HCT116 (cell line): Measurements from ENCODE around the gene VPS35L. TPM values are rescaled to one million over a fixed set of nuclear protein-coding genes. Genes with fewer than 3 reads are reported as not detected.

Source experiments
- ATAC-seq: fragments of 200-7000 bp; cut with Tn5 transposase; 2 replicates; pipeline ENCODE4 v1.9.1; 2020; ENCODE audit warnings: mild to moderate bottlenecking, moderate library complexity
- BruUV-seq: library from RNA; stranded (reverse); fragments of 400-500 nt; replicated peaks from 2 replicates; lab custom pipeline; 2021; lab: Mats Ljungman, UMichigan
- CTCF ChIA-PET: fragments of 300-600 bp; sonication (Branson Sonifier 250); formaldehyde crosslinking; loops from one replicate; lab custom pipeline; 2021; ENCODE audit warnings: antibody characterized with exemption; lab: Charles Lee
- POLR2A ChIA-PET: fragments of 300-600, 350-600 bp; sonication (Branson Sonifier 250); formaldehyde crosslinking; loops from one replicate; lab custom pipeline; 2021; ENCODE audit warnings: antibody characterized with exemption; lab: Charles Lee
- RAD21 ChIA-PET, 2 experiments: fragments of 300-600 bp; sonication (Branson Sonifier 250); formaldehyde crosslinking; loops; one replicate each; lab custom pipeline; 2023; ENCODE audit warnings: low total read pairs in 2 of 2; ENCODE audit not compliant: uncharacterized antibody in 2 of 2, unreplicated experiment in 2 of 2, low non-redundant PET in 1 of 2; lab: Charles Lee
- DNase-seq: peaks from one replicate; pipeline ENCODE4 v3.0.0-alpha.2; 2010; ENCODE audit warnings: low read depth, low spot score
- H2AFZ ChIP-seq: fragments of 200-600 bp; shearing (Covaris generic), sonication (generic); 2 replicates; pipeline ENCODE4 v1.6.1; 2017; ENCODE audit warnings: low read depth, mixed run types, mixed read lengths, antibody characterized with exemption, low read length; ENCODE audit not compliant: poor library complexity, severe bottlenecking
- H3K27ac ChIP-seq: 2 replicates; pipeline ENCODE4 v1.5.1; 2012; ENCODE audit warnings: low read depth, low read length
- H3K27me3 ChIP-seq: fragments of 200-600 bp; sonication (generic); 2 replicates; pipeline ENCODE4 v1.6.1; 2016; ENCODE audit warnings: mixed run types, low read length, mixed read lengths; ENCODE audit not compliant: insufficient read depth
- H3K36me3 ChIP-seq, 2 experiments: fragments of 200-500 bp in 1 of 2; fragments of 200-600 bp in 1 of 2; sonication (Bioruptor generic) in 1 of 2; sonication (generic) in 1 of 2; 2 replicates each; pipeline versions ENCODE4 v1.5.1 to v1.6.1; 2014 to 2016; ENCODE audit warnings: low read length in 2 of 2, inconsistent platforms in 1 of 2, mixed read lengths in 1 of 2, mixed run types in 1 of 2; ENCODE audit not compliant: insufficient read depth in 2 of 2, control insufficient read depth in 1 of 2
- H3K4me1 ChIP-seq, 2 experiments: fragments of 200-600 bp in 1 of 2; sonication (generic) in 1 of 2; 2 replicates each; pipeline versions ENCODE4 v1.5.1 to v1.6.1; 2012 to 2017; ENCODE audit warnings: low read length in 2 of 2, inconsistent platforms in 1 of 2, mild to moderate bottlenecking in 1 of 2, mixed read lengths in 1 of 2, mixed run types in 1 of 2, moderate library complexity in 1 of 2; ENCODE audit not compliant: insufficient read depth in 2 of 2, control insufficient read depth in 1 of 2
- H3K4me2 ChIP-seq: fragments of 200-600 bp; sonication (generic); 2 replicates; pipeline ENCODE4 v1.6.1; 2017; ENCODE audit warnings: mixed run types, low read length, mixed read lengths
- H3K4me3 ChIP-seq, 2 experiments: fragments of 200-600 bp in 1 of 2; sonication (generic) in 1 of 2; replicated peaks in 1 of 2; 2 replicates each; pipeline ENCODE4 v1.5.1; 2011 to 2016; ENCODE audit warnings: low read length in 2 of 2, control low read depth in 1 of 2, low read depth in 1 of 2, mild to moderate bottlenecking in 1 of 2, mixed read lengths in 1 of 2, mixed run types in 1 of 2
- H3K79me2 ChIP-seq: fragments of 200-600 bp; sonication (generic); 2 replicates; pipeline ENCODE4 v1.6.1; 2017; ENCODE audit warnings: mild to moderate bottlenecking, mixed run types, low read length, moderate library complexity, mixed read lengths; ENCODE audit not compliant: insufficient read depth
- H3K9ac ChIP-seq: fragments of 200-600 bp; sonication (generic); 2 replicates; pipeline ENCODE4 v1.6.1; 2016; ENCODE audit warnings: low read length, mixed read lengths
- H3K9me2 ChIP-seq: fragments of 200-600 bp; sonication (generic), shearing (Covaris generic); 2 replicates; pipeline ENCODE4 v1.6.1; 2017; ENCODE audit warnings: mixed run types, mild to moderate bottlenecking, moderate library complexity; ENCODE audit not compliant: insufficient read depth
- H3K9me3 ChIP-seq, 2 experiments: fragments of 200-500 bp in 1 of 2; fragments of 200-600 bp in 1 of 2; sonication (Bioruptor generic) in 1 of 2; sonication (generic) in 1 of 2; 2 replicates each; pipeline ENCODE4 v1.6.1; 2014 to 2017; ENCODE audit warnings: low read length in 2 of 2, mixed read lengths in 2 of 2, inconsistent platforms in 1 of 2, low read depth in 1 of 2, mild to moderate bottlenecking in 1 of 2, mixed run types in 1 of 2, moderate library complexity in 1 of 2; ENCODE audit not compliant: control insufficient read depth in 1 of 2, insufficient read depth in 1 of 2
- H4K20me1 ChIP-seq: fragments of 200-600 bp; sonication (generic), shearing (Covaris generic); 2 replicates; pipeline ENCODE4 v1.6.1; 2017; ENCODE audit warnings: mixed run types, mild to moderate bottlenecking, moderate library complexity; ENCODE audit not compliant: insufficient read depth
- CBX3 ChIP-seq: IDR thresholded peaks from 2 replicates; pipeline ENCODE4 v1.6.1; 2012; ENCODE audit warnings: low read depth
- CEBPB ChIP-seq: IDR thresholded peaks from 2 replicates; pipeline ENCODE4 v1.6.1; 2012; ENCODE audit warnings: low read depth
- EGR1 ChIP-seq: IDR thresholded peaks from 2 replicates; pipeline ENCODE4 v1.6.1; 2012; ENCODE audit warnings: low read depth
- EZH2 ChIP-seq: fragments of 200-600 bp; sonication (generic); IDR thresholded peaks from 2 replicates; pipeline ENCODE4 v1.6.1; 2017; ENCODE audit warnings: antibody characterized with exemption, mixed run types
- EZH2phosphoT487 ChIP-seq: fragments of 200-600 bp; IDR thresholded peaks from 2 replicates; pipeline ENCODE4 v1.6.1; 2018; ENCODE audit warnings: antibody characterized with exemption, borderline replicate concordance
- JUND ChIP-seq: IDR thresholded peaks from 2 replicates; pipeline ENCODE4 v1.6.1; 2012
- MAX ChIP-seq: IDR thresholded peaks from 2 replicates; pipeline ENCODE4 v1.6.1; 2012
- POLR2A ChIP-seq: IDR thresholded peaks from 2 replicates; pipeline ENCODE4 v1.7.0; 2011; ENCODE audit warnings: borderline replicate concordance; ENCODE audit not compliant: insufficient read depth, insufficient read length; ENCODE audit errors: extremely low read depth
- POLR2AphosphoS5 ChIP-seq: IDR thresholded peaks from 2 replicates; pipeline ENCODE4 v1.6.1; 2011; ENCODE audit warnings: mild to moderate bottlenecking, low read depth, low read length, moderate library complexity
- SP1 ChIP-seq: IDR thresholded peaks from 2 replicates; pipeline ENCODE4 v1.6.1; 2012; ENCODE audit warnings: low read depth
- YY1 ChIP-seq: IDR thresholded peaks from 2 replicates; pipeline ENCODE4 v1.6.1; 2011; ENCODE audit warnings: low read length, low read depth, moderate library complexity, mild to moderate bottlenecking; ENCODE audit not compliant: insufficient replicate concordance; ENCODE audit errors: extremely low read depth
- ZBTB33 ChIP-seq: IDR thresholded peaks from 2 replicates; pipeline ENCODE4 v1.6.1; 2011; ENCODE audit warnings: mild to moderate bottlenecking, low read length, moderate library complexity; ENCODE audit not compliant: insufficient replicate concordance; ENCODE audit errors: extremely low read depth
- ZFX ChIP-seq: fragments of 450-650 bp; IDR thresholded peaks from 2 replicates; pipeline ENCODE4 v1.6.1; 2017
- ZNF274 ChIP-seq: fragments of 200-500 bp; sonication (Bioruptor generic); IDR thresholded peaks from 2 replicates; pipeline ENCODE4 v1.6.1; 2014; ENCODE audit warnings: mild to moderate bottlenecking, low read depth, low read length, inconsistent platforms
- intact Hi-C: fragments of 100-400 bp; cut with micrococcal nuclease; formaldehyde crosslinking; loops from 2 replicates; pipeline ENCODE4 v1.10.0; 2022
- total RNA-seq: library from RNA; stranded (reverse); gene quantifications from one replicate; pipeline ENCODE4 v1.2.1, GENCODE V29; 2021; ENCODE audit not compliant: unreplicated experiment
- TF ChIP-seq, protein P1 (sequence below): IDR thresholded peaks from 2 replicates; pipeline ENCODE4 v1.6.1; 2012

Gene VPS35L
- total RNA-seq, 1 experiment from 2014 or later = 21.4 TPM

DNA sequence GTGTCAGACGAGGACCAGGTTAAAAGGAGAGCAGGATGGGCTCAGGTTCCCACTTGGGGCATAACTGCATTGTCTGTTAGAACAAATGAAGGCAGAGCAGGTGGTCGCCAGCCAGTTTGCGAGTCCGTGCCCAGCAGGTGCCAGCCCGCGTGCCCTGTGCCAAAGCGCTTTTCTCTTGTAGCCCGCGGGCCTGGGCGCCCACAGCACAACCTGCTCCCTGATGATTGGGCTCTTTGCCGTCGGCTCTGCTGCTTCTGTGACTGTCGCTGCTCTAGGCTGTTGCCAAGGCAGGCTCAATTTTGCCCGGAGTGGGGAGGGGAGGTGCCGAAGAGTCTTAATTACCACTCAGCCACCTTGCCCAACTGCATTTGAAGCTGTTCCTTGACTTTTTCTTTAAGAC lies 141.5 kb downstream of the VPS35L start:
- H3K9me3 ChIP-seq = no peaks in the 10 kb centered on the region
- TF ChIP-seq CBX3 (no peak), POLR2A (no peak)
- no peak overlapping the region for H3K4me3 ChIP-seq
- RAD21 ChIA-PET = no interaction called here
- BruUV-seq = no TSS peak
- no peak overlapping the region; the same call in 1 of the 2 replicates for H3K27ac ChIP-seq
- H3K4me2 ChIP-seq = peak overlapping the region; percentile 8; the same call in 1 of the 2 replicates
- no peaks in the 10 kb centered on the region for H4K20me1 ChIP-seq
- H3K36me3 ChIP-seq = 0 out of 4 replicates have a peak, but pooled peaks cover 0 to 15% of the 10 kb centered on the region in 2 experiments
- no peak overlapping the region for H2AFZ ChIP-seq
- POLR2A ChIA-PET = interaction anchor here (0.6 kb wide), 1 partner anchor 135 kb away, joined by 3 read pairs; no protein-coding TSS in a partner anchor
- no peak overlapping the region for H3K9ac ChIP-seq
- no peak for ATAC-seq
- H3K4me1 ChIP-seq = peaks cover 12% of the 10 kb centered on the region in 2 experiments
- no peaks in the 10 kb centered on the region for H3K27me3 ChIP-seq
- H3K9me2 ChIP-seq = no peaks in the 10 kb centered on the region
- intact Hi-C loops = no loop called here
- no peak for DNase-seq
- CTCF ChIA-PET = interaction anchor here (0.6 kb wide), 1 partner anchor 16 kb away, joined by 3 read pairs; no protein-coding TSS in a partner anchor
- no peaks in the 10 kb centered on the region for H3K79me2 ChIP-seq

- TF ChIP-seq EZH2phosphoT487 (no peak), CEBPB (no peak), EZH2 (no peak), CBX3 (no peak), EGR1 (no peak), ZFX (no peak), POLR2AphosphoS5 (no peak), ZNF274 (no peak), ZBTB33 (no peak), YY1 (no peak), MAX (no peak), JUND (no peak), SP1 (no peak)
- TF ChIP-seq, protein P1, sequence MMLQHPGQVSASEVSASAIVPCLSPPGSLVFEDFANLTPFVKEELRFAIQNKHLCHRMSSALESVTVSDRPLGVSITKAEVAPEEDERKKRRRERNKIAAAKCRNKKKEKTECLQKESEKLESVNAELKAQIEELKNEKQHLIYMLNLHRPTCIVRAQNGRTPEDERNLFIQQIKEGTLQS = no peak
- no peak for ATAC-seq
- Histone ChIP-seq H3K9ac (no peak overlapping the region), H3K9me3 (no peaks in the 10 kb centered on the region), H3K4me1 (peaks cover 12% of the 10 kb centered on the region in 2 experiments), H3K27me3 (no peaks in the 10 kb centered on the region), H4K20me1 (no peaks in the 10 kb centered on the region), H3K4me3 (no peak overlapping the region), H3K4me2 (no peak overlapping the region), H3K79me2 (peaks cover 5% of the 10 kb centered on the region; the same call in 1 of the 2 replicates), H3K27ac (no peak overlapping the region), H3K36me3 (peaks cover 4 to 19% of the 10 kb centered on the region in 2 experiments; a peak in 2 of 4 replicates), H3K9me2 (no peaks in the 10 kb centered on the region), H2AFZ (no peak overlapping the region)
- RAD21 ChIA-PET = no interaction called here
- intact Hi-C loops = no loop called here
- CTCF ChIA-PET = no interaction called here
- POLR2A ChIA-PET = no interaction called here
- DNase-seq = no peak
- no TSS peak for BruUV-seq
Observed at GRCh38 chr16:19697756-19698318, 142.3 kb downstream of the VPS35L start.
